GM12801 (cell line): ENCODE measurements around the gene IFFO2.

Experiments used
- CTCF ChIP-seq: IDR thresholded peaks from one replicate; pipeline ENCODE4 v1.5.1; 2011; ENCODE audit warnings: control low read depth; ENCODE audit not compliant: insufficient read length; ENCODE audit errors: extremely low read depth

Gene IFFO2

DNA sequence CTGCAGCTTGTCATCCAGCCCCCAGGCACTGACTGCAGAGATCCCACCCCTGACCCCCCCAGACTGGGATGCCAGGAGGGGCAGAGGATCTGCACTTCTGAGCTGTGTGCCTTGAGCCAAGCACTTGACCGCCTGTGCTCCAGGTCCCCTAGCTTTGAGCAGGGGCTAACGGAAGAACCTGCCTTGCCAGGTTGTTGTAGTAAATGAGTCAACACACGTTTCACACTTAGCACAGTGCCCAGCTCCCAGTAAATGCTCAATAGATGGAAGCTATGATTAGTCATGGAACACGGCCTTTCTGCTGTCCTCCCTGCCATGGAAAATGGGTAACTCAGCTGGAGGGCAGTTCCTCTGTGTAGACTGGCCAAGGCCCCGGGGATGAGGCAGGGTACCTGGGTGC, 24.1 kb downstream of the IFFO2 start:
- TF ChIP-seq CTCF = no peak

DNA sequence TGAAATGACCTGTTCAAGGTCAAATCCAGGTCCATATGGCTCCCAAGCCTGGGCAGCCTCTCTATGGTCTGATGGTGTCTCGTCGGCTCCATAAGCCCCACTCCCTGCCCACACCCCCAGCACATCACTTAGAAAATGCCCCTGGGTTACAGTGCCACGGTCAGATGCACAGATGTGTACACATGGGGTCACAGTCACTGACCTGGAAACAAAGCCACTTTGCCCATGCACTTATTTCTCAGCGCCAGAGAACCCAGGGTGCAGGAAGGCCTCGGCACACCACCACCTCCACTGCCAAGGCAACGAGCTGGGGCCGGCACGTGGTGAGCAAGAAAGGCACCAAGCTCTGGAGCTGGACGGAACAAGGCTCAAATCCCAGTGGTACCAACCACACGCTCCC, 24.7 kb downstream of the IFFO2 start:
- TF ChIP-seq CTCF = no peak

- no peak for TF ChIP-seq CTCF
Observed at GRCh38 chr1:18929686-18930085, 26.8 kb downstream of the IFFO2 start.

DNA sequence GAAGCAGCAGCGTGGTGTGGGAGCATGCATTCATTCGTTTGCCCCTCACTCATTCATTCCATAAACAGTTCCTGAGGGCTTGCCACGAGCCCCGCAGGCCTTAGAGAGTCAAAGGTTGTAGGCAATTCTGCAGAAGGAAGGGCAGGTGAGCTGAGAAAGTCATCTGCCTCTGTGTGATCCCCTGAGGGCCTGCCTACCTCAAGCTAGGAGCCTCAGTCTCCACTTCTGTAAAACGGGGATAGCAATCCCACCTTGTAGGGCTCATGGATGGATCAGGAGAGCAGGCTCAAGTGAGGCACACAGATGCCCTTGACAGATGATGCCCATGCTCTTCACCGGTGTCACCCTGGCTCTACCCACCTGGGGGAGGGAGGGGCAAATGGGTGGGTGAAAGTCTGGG, 27.5 kb downstream of the IFFO2 start:
- no peak for TF ChIP-seq CTCF

GRCh38 chr1:18928406-18928805, 28.1 kb downstream of the IFFO2 start:
- no peak for TF ChIP-seq CTCF

DNA sequence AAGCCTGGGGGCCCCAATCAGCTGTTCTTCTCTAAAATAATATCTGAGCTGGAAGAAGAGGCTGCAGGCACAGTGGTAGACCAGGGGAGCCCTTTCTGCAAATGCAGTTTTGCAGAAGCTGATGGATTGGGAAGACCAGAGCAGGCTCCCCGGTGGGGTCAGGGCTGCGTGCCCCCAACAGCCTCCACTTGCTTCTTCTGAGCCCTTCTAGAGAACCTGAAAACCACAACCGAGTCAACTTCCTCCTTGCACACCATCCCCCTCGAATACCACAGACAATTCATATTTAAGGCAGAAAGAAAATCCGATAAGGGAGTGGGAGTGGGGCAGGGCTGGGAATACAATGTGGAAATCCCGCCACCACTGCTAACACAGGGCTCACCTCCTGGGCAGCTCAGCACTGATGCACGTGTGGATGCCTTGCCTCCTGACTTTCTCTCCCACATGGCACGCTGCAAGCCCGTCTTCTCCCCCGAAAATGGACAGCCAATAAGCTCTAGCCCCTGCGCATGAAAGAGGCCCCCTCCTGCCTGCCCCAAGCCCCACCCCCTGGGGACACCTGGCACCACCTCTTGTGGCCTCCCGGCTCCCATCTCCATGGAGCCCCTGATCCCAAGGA, 28.7 kb downstream of the IFFO2 start:
- no peak for TF ChIP-seq CTCF

DNA sequence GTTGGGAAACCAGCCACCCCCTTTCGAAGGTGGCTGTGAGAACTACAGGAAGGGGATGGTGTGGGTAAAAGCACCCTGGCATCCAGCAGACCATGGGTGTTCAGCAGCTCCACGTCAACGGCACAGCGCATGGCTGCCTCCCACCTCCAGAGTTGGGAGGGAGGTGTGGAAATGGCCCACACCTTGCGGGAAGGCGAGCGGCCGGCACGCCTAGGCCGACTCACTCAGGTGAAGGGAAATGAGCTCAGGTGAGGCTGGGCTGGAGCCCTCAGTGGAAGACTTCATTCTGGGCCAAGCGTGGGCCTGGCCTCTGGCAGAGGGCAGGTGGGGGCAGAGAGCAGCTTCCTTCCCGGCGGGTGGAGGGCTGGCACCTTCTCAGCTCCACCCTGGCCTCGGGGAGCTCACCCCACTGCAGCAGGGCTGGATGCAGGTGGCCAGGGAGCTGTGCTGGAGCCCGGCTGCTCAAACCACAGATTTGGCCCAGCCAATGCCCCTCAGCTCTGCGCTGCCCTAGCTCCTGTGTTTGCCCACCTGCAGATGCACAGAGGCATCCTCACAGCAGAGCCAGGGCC, 29.3 kb downstream of the IFFO2 start:
- no peak for TF ChIP-seq CTCF
